HG02870 (cell line): ENCODE measurements around the gene LMAN2L.
A peak's percentile ranks its signal among the peaks of the same experiment; 100 is the strongest.

Source experiments
- ATAC-seq: cut with Tn5 transposase; IDR thresholded peaks from one replicate; pipeline ENCODE4 v1.9.1; 2021; ENCODE audit warnings: mild to moderate bottlenecking, moderate library complexity; ENCODE audit not compliant: unreplicated experiment

Gene LMAN2L

GRCh38 chr2:96760036-96760985 is 20.4 kb upstream of the LMAN2L start, which contains the start of gene CNNM4:
TSS of gene CNNM4 (plus strand) at chr2:96760902. CDS start at chr2:96761000, 98 bp downstream.
- peak; percentile 67 for ATAC-seq

DNA sequence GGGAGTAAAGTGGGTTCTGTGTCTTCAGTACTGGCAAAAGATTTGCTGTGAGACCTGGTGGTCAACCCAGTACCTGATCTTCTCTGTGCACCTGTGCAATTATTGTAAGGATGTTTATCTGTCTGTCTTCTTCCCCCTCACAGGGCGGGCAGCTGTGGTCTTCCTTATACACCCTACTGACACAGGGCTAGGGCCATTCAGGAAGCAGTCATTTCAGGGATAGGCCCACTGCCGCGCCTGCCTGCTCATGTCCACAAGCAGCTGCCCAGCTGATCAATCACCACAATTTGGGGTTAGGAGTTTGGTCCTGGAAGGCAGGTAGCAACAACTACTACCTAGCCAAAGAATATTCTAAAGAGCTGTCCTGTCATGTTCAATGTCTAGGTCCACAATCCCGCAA is 19.7 kb upstream of the LMAN2L start:
- ATAC-seq = no peak

GRCh38 chr2:96758987-96759386 is 19.1 kb upstream of the LMAN2L start:
- ATAC-seq = no peak

GRCh38 chr2:96757477-96757860 is 17.6 kb upstream of the LMAN2L start:
- ATAC-seq = no peak

- ATAC-seq = no peak
Observed at GRCh38 chr2:96756788-96757476, 17.1 kb upstream of the LMAN2L start.

DNA sequence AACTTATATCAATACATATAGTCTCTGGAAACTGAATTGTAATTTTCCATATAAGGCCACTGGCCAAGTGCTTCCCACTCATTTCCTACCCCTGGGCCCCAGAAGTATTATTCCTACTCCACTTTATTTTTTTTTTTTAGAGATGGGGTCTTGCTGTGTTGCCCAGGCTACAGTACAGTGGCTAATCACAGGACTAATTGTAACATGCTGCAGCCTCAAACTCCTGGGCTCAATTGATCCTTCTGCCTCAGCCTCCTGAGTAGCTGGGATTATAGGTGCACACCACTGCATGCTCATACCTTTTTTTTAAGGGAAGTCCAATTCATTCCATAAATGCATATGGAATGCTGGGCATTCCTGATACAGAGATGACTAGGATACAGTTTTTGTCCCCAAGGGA is 14.5 kb upstream of the LMAN2L start:
- no peak for ATAC-seq

DNA sequence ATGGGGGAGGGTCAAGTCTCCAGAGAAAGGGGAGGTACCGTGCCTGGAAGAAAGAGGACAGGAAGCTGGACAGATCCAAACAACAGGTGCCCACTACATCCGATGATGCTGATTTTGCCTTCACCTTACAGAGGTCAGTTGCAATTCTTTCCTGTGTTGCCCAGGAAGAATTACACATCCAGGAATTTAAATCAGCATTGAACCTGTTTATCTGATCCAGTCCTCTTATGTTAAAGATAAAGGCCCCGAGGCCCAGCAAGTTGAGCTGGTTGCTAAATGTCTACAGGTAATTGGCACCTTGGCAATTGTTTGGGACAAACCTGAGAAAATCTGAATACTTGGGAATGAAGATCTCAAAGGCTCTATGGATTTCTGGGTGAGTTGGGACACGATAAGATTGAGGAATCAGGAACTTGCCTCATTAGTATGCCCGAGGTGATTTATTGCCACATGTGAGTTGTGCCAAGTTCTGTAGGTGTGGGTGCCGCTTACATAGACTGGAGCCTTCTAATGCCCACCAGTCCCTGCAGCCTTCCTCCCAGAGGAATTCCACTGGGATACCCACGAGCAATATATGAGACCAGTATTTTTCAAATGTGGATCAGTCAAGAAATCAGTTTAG is 13.9 kb upstream of the LMAN2L start:
- no peak for ATAC-seq

DNA sequence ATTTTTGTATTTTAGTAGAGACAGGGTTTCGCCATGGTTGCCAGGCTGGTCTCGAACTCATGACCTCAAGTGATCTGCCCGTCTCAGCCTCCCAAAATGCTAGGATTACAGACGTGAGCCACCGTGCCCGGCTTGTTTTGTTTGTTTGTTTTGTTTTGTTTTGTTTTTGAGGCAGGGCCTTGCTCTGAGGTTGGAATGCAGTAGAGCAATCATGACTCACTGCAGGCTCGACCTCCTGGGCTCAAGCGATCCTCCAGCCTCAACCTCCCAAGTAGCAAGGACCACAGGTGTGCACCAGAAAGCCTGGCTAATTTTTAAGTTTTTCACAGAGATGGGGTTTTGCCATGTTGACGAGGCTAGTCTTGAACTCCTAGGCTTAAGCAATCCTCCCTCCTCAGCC is 11.9 kb upstream of the LMAN2L start:
- ATAC-seq = no peak

DNA sequence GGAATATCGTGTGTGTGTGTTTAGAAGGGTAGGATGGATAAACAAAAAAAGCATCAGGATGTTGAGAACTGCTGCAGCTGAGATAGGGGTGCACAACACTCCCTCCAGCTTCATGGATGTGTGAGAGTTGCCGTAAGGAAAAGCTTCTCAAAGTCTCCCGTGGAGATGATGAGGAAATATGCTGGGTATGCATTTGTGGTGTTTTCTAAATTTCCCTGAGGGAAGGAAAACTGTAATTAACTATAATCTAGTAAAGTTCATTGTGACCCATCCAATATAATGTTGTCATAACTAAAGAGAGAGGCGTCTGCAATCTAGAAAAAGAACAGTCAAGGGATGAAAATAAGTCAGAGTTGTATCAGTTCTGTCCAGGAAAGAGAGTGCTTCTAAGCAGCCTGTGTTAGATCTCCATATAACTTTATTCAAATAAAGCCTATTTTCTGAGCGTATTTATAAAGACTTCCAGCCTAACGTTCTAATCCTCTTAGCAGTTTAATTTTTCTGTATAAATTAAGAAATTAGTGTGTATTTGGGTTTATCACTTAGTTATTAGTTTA is 7.3 kb upstream of the LMAN2L start:
- ATAC-seq = no peak

DNA sequence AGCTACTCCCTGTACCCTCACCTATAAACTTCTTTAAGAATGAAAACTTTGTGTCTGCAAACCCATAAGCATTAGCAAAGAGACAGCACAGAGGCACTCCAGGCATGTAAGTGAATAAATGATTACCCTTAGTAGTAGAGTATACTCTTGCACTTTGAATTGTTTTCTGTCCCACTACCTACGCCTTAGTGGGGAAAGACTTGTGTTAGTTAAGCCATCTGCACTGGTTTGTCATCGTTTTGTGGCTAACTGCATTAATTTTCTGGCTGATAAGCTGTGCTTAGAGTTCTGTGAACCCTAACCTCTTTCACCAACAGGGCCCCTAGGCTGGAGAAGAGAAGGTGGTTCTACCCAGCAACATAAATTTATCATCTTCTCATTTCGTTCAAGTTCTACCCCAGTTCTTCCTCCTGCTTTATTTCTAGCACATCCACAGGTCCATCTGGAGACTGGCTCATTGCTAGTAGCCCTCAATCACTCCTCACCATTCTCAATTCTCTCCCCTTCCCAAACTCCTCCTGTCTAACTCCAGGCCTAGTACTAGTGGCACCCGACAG is 710 bp downstream of the LMAN2L start:
- ATAC-seq = no peak

DNA sequence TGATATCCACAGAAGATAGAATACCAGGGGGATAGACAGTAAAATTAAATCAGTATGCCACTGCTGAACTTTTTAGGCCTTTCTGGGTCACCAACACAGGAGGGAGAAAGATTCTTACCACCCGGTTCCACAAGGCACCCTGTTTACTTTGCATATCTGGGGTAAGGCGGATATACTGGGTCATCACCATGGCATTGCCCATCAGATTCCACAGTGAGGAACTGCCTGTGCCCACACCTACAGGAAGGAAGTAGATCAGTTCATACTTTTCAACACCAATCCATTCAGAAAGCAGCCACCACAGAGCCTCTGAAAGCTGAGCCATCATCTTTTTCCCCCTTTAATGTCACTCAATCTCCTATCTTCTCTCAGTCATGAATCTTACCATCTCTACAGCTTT is 2.0 kb downstream of the LMAN2L start:
- no peak for ATAC-seq

GRCh38 chr2:96737251-96737650 is 2.6 kb downstream of the LMAN2L start:
- no peak for ATAC-seq

- ATAC-seq = no peak
Observed at GRCh38 chr2:96734880-96735583, 4.8 kb downstream of the LMAN2L start.

DNA sequence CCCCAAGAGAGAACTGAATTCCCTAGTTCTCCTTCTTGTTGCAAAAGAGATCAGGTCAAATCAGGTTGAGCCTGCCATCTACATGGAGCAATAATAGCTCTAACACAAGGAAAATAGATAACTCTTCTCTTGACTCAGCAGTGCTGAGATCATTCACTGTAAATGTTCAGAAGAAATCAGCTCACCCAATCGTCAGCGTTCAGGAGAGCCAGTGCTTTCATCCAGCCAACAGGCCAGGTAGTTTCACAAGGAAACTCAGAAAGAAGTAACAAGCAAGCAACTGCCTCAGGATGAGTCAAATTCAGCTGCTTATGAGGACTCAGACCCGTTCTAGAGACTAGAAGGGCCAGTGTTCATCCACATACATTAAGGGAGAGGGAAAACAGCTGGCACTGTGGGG is 5.9 kb downstream of the LMAN2L start:
- no peak for ATAC-seq

GRCh38 chr2:96730212-96730611 is 9.7 kb downstream of the LMAN2L start:
- ATAC-seq = no peak

DNA sequence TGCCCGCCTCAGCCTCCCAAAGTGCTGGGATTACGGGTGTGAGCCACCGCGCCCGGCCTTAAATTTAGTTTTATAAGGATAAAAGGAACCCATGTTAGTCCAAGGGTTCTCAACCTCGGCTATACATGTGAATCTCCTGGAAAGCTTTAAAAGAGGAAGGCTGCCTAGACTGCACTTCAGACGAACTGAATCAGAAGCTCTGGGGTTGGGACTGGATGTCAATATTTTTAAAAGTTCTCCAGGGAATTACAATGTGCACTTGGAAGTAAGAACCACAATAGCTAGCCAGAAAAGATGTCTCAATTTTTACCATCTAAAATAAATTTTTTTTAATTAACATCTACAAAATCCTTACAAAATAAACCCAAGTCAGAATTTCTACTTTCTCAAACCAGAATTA is 10.1 kb downstream of the LMAN2L start:
- no peak for ATAC-seq

DNA sequence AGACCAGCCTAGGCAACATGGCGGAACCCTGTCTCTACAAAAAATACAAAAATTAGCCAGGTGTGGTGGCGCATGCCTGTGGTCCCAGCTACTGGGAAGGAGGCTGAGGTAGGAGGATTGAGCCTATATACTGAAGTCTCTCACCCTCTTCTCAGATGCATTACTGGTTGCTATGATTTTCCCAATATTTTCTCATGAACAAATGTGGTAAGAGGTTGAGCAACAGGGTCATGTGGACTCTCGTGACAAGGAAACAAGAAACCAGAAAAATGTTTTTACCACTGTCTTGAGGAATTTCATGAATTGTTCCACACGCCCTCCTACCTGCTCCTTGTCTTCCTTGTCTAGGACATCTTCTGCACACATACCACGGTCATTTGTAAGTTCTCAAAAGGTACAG is 12.4 kb downstream of the LMAN2L start:
- ATAC-seq = no peak

DNA sequence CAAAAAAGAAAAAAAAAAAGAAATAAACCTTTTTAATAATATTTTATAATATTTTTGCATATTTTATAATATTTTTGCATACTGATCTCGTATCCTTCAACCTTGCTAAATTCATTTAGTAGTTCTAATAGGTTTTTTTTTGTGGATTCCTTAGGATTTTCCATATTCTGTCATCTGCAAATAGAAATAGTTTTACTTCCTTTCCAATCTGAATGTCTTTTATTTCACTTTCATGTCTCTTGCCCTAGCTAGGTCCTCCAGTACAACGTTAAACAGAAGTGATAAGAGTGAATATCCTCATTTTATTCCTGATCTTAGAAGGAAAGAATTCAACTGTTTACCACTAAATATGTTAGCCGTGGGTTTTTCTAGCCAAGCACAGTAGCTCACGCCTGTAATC is 13.7 kb downstream of the LMAN2L start:
- ATAC-seq = no peak

GRCh38 chr2:96716388-96716787 is 23.5 kb downstream of the LMAN2L start:
- no peak for ATAC-seq

DNA sequence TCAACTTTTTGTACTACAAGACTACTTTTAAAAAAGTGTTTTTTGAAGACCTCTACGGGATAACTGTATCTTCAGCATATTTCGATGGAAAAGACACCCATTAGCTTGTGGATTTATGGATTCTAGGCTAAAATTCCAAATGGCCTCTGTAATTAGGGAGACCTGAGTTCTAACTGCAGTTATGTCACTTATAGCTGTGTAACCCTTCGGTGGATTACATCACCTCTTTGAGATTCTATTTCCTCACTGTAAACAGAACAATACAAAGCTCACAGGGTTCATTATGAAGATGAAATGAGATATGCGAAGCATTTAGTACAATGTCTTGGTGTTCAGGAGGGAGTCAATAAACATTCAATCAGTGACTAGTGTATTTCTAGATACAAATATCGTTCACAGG is 24.2 kb downstream of the LMAN2L start:
- no peak for ATAC-seq
